Stimulated activated CD4-positive, alpha-beta T cell treated with anti-CD3 and anti-CD28 coated beads, TNF-alpha, amount 100 ng/mL, for 1 hour (primary cell): ENCODE results near the gene TYK2.
A peak's percentile ranks its signal among the peaks of the same experiment; 100 is the strongest.
"Not testable (repeated sequence)": the region's sequence is repeated elsewhere in the genome, so short reads cannot be mapped to it uniquely, and the experiment has no call there.

Experiments
- DNase-seq, 3 donors: peaks; one replicate each; pipeline ENCODE4 v3.0.0-alpha.2; 2020; ENCODE audit warnings: low read depth in 3 of 3, low spot score in 1 of 3

Gene TYK2

DNA sequence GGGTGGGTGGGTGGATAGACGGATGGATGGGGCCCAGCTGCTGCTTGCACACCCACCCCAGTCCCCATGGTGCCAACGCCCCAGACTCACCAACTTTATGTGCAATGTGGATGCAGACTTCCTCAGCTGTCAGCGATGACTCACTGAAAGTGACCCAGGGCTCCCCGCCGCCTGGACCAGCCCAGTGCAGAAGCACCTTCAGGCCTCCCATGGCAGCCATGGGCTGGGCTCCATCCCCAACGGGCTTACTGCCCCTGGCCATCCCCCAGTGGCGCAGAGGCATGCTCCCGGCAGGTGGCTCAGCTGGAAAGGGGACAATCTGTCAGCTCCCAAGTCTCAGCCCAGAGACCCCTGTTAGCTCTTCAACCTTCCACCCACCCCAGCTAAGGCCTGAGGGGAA lies 2.2 kb downstream of the TYK2 start:
- no peak for DNase-seq

- DNase-seq, result not testable (repeated sequence)
Measured at GRCh38 chr19:10377140-10377640, 3.2 kb downstream of the TYK2 start.

DNA sequence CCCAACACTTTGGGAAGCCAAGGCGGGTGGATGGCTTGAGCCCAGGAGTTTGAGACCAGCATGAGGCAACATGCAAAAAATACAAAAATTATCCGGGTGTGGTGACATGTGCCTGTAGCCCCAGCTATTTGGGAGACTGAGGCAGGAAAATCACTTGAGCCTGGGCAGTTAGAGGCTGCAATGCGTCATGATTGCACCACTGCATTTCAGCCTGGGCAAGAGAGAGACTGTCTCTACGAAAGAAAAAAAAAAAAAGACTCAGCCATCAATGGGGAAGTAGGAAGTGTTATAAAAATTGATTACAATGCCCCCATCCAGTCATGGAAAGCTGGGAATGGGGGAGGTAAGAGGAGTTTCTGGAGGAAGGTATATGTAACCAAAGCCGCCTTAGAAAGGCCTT lies 5.4 kb downstream of the TYK2 start:
- no peak for DNase-seq

DNA sequence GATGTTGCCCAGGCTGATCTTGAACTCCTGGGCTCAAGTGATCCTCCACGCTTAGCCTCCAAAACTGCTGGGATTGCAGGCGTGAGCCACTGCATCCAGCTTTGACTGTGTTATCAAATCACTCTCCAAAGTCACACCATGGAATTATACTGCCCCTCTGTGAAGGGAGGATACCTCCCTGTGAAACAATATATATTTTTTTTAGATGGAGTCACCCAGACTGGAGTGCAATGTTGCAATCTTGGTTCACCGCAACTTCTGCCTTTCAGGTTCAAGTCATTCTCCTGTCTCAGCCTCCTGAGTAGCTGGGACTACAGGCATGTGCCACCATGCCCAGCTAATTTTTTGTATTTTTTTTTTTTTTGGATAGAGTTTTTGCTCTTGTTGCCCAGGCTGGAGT lies 7.7 kb downstream of the TYK2 start:
- DNase-seq, result no peak

DNA sequence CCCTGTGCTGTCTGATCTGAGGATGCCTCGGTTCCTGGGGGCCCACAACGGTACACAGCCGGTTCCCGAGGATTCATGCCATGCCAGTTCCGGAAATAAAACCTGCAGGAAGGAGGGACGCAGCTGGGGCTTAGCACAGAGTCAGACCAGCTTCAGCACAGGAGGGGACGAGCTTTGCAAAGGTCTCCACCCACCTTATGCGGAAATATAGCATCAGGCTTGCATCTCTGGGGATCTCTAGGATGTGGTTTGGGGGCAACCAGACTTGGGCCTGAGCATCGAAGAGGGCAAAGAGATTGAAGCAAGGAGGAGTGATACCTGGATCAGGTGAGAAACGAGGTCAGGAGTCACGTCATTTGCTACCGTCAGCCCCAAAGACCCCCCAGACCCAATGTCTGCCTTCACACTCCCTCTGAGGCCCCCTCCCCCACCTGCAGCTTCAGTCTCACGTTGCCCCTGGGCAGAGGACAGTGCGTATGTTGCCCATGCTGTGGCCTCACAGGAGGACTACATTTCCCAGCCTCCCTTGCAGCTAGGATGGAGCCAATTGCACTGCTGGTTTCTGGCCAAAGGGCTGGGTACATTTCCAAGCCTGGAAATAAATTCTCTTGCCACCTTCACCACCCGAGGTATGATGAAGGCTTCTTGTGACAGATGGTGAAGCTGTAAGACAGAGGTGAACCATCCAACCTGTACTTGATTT lies 12.1 kb downstream of the TYK2 start:
- DNase-seq, result no peak

DNA sequence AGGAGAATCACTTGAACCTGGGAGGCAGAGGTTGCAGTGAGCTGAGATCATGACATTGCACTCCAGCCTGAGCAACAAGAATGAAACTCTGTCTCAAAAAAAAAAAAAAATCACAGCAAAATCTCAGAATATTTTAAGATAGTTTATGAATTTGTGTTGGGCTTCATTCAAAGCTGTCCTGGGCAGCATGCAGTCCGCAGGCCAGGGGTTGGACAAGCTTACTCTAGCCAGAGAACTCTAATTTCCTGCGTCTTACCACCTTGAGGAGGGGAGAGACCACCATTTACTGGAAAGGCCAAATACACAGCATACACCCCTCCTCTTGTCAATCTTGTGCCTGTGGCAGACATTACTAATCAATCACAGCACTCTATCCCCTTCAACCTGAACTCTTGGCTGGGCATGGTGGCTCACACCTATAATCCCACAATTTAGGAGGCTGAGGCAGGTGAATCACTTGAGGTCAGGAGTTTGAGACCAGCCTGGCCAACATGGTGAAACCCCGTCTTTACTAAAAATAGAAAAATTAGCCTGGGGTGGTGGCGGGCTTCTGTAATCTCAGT lies 13.3 kb downstream of the TYK2 start:
- DNase-seq, result not testable (repeated sequence)

- no peak for DNase-seq
Measured at GRCh38 chr19:10365518-10365917, 14.9 kb downstream of the TYK2 start.

- no peak for DNase-seq
Measured at GRCh38 chr19:10364644-10365043, 15.7 kb downstream of the TYK2 start.

- DNase-seq, result no peak
Measured at GRCh38 chr19:10363789-10364281, 16.5 kb downstream of the TYK2 start.

- DNase-seq, result no peak
Measured at GRCh38 chr19:10362259-10362658, 18.1 kb downstream of the TYK2 start.

DNA sequence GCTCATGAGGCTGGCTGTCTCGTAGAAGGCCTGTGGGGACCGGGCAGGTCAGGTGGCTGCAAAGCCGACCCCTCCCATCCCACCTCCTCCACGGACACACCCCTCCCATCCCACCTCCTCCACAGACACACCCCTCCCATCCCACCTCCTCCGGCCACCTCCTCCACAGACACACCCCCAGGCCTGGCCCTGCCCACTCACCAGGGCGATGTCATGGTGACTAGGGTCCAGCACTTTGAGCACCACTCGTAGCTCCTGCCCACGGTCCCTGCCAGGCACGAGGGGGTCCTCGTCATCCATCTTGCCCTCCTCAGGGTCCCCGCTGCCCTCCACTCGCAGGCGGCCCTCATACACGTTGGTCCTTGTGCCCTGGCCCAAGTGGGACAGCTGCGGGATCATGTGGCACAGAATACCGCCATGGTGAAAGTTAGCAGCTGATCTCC lies 18.8 kb downstream of the TYK2 start:
- DNase-seq, result no peak

DNA sequence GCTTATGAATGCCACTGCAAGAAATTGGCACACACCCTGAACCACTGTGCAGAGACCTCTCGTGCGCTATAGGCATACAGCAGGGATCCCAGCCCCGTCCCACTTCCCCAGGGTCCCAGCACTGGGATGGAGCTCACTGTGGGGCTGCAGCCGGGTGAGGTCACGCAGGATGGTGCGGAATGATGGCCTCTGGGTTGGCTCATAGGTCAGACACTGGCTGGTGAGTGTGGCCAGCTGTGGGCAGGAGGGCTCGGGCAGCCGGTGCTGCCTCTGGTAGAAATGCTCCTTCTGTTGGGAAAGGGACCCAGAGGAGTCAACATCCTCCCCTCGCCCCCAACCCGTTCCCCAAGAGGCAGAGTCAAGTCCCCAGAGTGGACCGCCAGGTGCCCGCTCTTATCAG lies 23.9 kb downstream of the TYK2 start:
- no peak for DNase-seq

DNA sequence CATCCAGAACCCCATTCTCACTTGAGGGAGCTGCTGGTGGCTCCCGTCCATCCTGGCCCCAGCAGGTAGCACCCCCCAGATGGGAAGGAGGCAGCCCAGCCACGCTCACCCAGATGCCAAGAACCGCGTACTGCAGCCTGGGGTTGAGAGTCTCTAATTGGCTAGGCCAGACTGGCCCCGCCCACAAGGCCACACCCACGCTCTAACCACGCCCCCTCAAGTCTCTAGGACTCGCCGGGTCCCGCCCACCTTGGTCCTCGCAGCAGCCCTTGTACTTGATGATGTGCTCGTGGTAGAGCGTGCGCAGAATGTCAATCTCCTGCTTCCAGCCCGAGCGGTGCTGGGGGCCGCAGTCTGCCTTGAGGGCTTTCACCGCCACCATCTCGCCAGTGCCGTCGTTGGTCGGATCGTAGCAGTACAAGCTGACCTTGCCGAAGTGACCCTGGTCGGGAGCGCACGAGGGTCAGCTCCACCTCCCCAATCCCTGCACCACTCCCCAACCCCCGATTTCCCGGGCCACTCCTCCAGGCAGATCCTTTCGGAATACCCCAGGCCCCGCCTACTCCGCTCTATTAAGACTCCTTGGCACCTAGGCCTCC lies 26.5 kb downstream of the TYK2 start:
- peak in 1 of 3 donors; percentile 34 for DNase-seq

- no peak for DNase-seq
Measured at GRCh38 chr19:10352764-10353671, 27.4 kb downstream of the TYK2 start.

GRCh38 chr19:10346509-10346908 lies 33.9 kb downstream of the TYK2 start:
- DNase-seq, result no peak

DNA sequence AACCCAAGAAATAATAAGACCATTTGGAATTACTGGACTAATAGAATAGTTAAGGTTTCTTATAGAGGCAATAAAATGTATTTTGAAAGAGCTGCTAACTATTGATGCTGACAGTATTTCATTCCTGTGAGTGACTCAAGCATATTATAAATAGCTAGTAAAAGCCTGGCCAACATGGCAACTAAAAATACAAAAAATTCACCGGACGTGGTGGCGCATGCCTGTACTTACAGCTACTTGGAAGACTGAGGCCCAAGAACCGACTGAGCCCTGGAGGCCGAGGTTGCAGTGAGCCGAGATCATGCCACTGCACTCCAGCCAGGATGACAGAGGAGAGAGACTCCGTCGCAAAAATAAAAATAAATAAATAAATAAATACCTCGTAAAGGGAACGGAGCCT lies 35.6 kb downstream of the TYK2 start:
- no peak for DNase-seq

GRCh38 chr19:10343495-10343894 lies 36.9 kb downstream of the TYK2 start:
- DNase-seq, result no peak

GRCh38 chr19:10339977-10340376 lies 40.4 kb downstream of the TYK2 start:
- DNase-seq, result no peak

DNA sequence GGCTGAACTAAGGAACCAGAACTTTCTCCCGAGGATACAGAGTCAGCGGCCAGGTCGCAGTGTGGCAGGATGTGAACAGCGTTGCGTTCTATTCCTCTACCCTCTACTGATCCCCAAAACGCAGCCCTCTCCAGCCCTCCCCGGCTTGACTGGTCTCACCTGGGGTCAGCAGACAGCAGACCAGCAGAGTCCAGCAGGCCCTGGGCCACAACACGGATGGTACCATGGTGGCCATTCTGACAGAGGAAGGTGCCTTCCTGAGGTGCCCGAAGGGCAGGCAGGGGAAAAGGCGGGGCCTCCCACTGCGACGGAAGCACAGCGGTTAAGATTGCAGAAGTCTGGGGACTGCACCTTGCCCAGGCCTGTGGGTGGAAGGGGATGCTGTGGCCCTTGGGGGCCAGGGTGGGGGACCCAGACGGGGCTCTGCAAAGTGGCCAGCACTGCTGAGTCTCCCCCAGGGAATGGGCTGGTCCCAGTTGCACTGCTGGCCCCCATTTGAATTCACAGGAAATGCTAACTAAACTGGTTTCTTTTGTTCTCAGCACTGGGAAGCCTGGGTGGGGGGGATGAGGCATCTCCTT lies 40.9 kb downstream of the TYK2 start, which contains the start of gene ICAM3:
Gene ICAM3 (minus strand): TSS at position 245 of the 581 bp plus-strand sequence. CDS start 10 bp downstream, at position 235.
- DNase-seq, result peak; percentile 25 to 44 (median 29)

DNA sequence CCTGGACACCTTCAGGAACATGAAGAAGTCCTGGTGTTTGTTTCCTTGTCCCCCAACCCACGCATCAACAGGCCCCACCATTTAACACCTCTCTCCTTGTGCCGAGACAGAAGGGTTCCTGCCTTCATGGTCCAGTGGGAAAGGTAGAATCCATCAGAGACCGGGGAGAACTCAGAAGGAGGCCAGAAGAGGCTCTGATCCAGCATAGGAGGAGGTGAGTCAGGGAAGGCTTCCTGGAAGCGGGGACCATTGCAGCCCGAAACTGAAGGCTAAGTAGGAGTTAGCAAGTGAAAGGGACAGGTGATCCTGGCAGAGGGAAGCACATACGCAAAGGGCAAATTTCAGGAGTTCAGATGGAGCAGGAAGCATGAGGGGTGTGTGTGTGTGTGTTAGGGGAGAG lies 41.4 kb downstream of the TYK2 start:
- DNase-seq, result no peak

DNA sequence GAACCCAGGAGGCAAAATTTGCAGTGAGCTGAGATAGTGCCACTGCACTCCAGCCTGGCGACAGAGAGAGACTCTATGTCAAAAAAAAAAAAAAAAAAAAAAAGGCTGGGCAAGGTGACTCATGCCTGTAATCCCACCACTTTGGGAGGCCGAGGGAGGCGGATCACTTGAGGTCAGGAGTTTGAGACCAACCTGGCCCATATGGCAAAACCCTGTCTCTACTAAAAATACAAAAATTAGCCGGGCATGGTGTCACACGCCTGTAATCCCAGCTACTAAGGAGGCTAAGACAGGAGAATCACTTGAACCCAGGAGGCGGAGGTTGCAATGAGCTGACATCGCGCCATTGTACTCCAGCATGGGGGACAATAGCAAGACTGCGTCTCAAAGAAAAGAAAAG lies 43.6 kb downstream of the TYK2 start:
- not testable (repeated sequence) for DNase-seq
